Sigmoid colon (tissue), 4 donors: ENCODE measurements around the gene IFNAR1.

Experiments
- CTCF ChIP-seq, 4 experiments: fragments of 450-650 bp in 3 of 4; fragments of 200-600 bp in 1 of 4; IDR thresholded peaks; one replicate each; pipeline ENCODE4 v1.5.1; 2016 to 2019; ENCODE audit warnings: antibody characterized with exemption in 4 of 4, mild to moderate bottlenecking in 3 of 4, moderate library complexity in 2 of 4
- EP300 ChIP-seq, 4 donors: sonication (generic); formaldehyde crosslinking; IDR thresholded peaks; one replicate each; pipeline ENCODE4 v1.6.1; 2017; ENCODE audit warnings: antibody characterized with exemption in 4 of 4

- TF ChIP-seq CTCF (IDR thresholded peaks at IDR 0.05), result no peak
- no peak for TF ChIP-seq EP300 (IDR thresholded peaks at IDR 0.05)
Observed at GRCh38 chr21:33281096-33281652, 43.6 kb upstream of the IFNAR1 start.
